NCI-H128 (cell line): ENCODE measurements around the gene USP54.
"Not testable (repeated sequence)": the region's sequence is repeated elsewhere in the genome, so short reads cannot be mapped to it uniquely, and the experiment has no call there.

ENCODE experiments used
- DNase-seq: peaks from one replicate; lab custom pipeline; 2025; ENCODE audit not compliant: unreplicated experiment; lab: John Stamatoyannopoulos, UW

Gene USP54, protein sequence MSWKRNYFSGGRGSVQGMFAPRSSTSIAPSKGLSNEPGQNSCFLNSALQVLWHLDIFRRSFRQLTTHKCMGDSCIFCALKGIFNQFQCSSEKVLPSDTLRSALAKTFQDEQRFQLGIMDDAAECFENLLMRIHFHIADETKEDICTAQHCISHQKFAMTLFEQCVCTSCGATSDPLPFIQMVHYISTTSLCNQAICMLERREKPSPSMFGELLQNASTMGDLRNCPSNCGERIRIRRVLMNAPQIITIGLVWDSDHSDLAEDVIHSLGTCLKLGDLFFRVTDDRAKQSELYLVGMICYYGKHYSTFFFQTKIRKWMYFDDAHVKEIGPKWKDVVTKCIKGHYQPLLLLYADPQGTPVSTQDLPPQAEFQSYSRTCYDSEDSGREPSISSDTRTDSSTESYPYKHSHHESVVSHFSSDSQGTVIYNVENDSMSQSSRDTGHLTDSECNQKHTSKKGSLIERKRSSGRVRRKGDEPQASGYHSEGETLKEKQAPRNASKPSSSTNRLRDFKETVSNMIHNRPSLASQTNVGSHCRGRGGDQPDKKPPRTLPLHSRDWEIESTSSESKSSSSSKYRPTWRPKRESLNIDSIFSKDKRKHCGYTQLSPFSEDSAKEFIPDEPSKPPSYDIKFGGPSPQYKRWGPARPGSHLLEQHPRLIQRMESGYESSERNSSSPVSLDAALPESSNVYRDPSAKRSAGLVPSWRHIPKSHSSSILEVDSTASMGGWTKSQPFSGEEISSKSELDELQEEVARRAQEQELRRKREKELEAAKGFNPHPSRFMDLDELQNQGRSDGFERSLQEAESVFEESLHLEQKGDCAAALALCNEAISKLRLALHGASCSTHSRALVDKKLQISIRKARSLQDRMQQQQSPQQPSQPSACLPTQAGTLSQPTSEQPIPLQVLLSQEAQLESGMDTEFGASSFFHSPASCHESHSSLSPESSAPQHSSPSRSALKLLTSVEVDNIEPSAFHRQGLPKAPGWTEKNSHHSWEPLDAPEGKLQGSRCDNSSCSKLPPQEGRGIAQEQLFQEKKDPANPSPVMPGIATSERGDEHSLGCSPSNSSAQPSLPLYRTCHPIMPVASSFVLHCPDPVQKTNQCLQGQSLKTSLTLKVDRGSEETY (N-terminal part only)

GRCh38 chr10:73590881-73591799, at the start of gene USP54:
Gene USP54, minus strand, starts transcription at chr10:73591342. Its CDS starts 15,684 bp downstream, at chr10:73575658.
- no peak for DNase-seq

- DNase-seq, result no peak
Observed at GRCh38 chr10:73639286-73639685, 48.1 kb upstream of the USP54 start.

- DNase-seq, result no peak
Observed at GRCh38 chr10:73635781-73636180, 44.6 kb upstream of the USP54 start.

GRCh38 chr10:73634421-73634820, 43.3 kb upstream of the USP54 start:
- DNase-seq, result no peak

- DNase-seq, result no peak
Observed at GRCh38 chr10:73629165-73629564, 38.0 kb upstream of the USP54 start.

DNA sequence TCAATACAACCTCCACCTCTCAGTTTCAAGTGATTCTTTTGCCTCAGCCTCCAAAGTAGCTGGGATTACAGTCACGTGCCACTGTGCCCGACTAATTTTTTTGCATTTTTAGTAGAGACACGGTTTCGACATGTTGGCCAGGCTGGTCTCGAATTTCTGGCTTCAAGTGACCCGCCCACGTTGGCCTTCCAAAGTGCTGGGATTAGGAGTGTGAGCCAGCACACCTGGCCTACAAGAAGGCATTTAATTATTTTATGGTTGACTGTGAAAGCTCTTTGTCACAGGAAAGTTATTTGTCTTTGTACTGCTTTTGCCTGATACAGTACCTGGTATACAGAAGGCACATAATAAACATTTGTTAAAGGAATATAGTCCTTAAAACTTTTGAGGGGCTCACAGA, 37.3 kb upstream of the USP54 start:
- DNase-seq, result no peak

DNA sequence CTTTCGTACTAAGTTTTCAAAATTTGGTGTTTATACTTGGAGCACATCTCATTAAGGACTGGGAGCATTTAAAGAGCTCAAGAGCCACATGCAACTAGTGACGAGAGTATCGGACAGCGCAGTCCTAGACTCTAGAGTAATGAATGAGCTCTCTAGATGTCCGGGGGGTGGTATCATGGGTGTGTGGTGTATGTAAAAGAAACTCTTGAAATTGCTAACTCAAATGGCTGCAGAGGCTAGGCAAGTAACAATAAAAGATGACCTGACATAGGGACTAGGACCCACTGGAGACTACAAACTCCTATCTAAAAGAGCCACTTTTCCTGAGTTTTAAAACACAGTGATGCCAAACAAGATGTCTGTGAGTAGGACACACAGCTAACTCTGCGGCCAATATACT, 36.2 kb upstream of the USP54 start:
- no peak for DNase-seq

DNA sequence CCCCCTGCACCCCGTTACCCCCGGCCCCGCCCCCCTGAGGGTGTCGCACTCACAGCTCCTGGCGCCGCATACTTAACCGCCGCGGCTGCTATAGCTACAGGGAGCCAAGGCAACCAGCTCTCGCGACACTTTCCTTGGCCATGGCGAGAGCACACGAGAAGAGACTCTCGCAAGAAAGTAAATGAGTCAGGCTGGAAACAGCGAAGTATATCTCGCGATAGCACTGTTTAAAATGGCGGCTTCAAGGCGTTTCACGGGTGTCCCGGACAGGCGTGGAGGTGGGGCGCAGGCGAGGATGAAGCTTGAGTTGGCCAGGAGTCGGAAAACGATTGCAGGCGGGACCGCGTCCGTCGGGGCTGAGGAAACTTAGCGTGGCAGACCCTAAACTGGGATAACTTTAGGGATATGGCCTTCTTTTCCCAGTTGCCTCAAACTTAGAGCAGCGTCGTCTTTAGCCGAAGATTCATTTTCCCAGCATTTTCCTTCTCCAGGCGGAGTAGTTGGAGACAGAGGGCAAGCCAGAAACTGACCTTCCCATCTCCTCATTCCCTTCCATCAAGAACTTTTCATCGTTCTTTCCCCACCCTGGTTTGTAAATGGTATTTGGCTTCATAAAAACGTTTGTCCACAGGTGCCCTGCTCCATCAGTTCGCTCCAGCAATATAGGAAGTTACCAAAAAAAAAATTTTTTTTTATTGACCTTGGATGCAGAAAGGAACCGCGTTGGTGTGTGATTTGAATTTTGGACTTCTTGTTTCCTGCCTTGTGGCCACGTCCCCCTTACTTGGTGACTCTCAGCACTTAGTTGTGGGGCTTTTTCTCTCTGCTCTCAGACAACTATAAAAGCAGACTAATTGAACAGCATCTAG, 35.0 kb upstream of the USP54 start:
- peak; percentile 92 for DNase-seq

GRCh38 chr10:73625004-73625883, 34.1 kb upstream of the USP54 start:
- no peak for DNase-seq

DNA sequence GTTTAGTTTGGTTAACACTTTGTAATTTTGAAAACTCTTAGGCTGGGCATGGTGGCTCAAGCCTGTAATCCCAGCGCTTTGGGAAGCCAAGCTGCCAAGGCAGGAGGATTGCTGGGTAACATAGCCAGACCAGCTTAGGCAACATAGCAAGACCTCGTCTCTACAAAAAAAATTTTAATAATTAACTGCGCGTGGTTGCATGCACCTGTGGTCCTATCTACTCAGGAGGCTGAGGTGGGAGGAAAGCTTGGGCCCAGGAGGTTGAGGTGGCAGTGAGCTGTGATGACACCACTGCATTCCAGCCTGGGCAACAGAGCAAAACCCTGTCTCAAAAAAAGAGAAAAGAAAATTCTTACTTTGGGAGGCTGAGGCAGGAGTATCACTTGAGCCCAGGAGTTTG, 31.9 kb upstream of the USP54 start:
- DNase-seq, result no peak

GRCh38 chr10:73620974-73621373, 29.8 kb upstream of the USP54 start:
- not testable (repeated sequence) for DNase-seq

DNA sequence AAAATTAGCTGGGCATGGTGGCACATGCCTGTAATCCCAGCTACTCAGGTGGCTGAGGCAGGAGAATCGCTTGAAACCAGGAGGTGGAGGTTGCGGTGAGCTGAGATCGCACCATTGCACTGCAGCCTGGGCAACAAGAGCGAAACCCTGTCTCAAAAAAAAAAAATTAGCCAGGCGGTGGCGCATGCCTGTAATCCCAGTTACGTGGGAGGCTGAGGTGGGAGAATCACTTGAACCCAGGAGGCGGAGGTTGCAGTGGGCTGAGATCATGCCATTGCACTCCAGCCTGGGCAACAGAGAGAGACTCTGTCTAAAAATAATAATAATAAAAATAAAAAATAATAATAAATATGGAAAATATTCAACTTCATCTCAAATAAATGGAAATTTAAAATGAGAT, 26.0 kb upstream of the USP54 start:
- DNase-seq, result not testable (repeated sequence)

- no peak for DNase-seq
Observed at GRCh38 chr10:73614720-73615119, 23.6 kb upstream of the USP54 start.

DNA sequence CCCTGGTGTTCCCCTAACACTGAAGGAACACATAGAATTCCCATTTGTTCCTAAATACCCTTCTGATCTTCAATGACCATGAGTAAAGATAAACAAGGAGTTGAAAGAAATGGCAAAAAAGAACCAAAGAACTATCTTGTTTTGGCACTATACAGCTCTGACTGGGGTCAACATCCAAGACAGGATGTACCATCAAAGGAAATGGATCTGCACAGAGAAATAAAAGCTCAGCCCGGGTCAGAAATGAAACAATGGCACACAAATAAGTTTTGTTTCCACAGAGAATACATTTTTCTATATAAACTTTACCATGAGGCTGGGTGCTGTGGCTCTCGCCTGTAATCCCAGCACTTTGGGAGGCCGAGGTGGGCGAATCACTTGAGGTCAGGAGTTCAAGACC, 18.0 kb upstream of the USP54 start:
- DNase-seq, result no peak

DNA sequence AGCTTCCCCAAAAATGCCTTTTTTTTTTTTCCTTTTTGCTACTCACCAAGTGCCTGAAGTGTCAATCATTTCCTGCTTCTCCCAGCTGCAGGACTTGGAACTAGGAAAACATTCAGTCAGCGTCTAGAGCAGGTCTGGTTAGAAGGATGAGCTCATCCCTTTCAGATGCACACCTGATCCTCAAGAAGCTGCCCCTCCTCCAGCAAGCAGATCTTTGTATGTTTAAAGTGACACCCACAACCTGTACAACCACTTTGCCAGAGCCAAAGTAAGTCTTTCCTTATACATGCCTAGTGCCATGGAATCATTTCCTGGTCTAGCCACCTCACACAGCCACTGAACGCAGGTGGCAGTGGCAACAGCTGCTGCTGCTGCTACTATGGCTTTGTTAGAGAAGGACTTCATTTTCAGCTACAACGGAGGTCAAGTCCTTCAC, 10.4 kb upstream of the USP54 start:
- DNase-seq, result no peak

- no peak for DNase-seq
Observed at GRCh38 chr10:73597346-73597745, 6.2 kb upstream of the USP54 start.

- no peak for DNase-seq
Observed at GRCh38 chr10:73593812-73594211, 2.7 kb upstream of the USP54 start.

- no peak for DNase-seq
Observed at GRCh38 chr10:73593110-73593509, 2.0 kb upstream of the USP54 start.
